ENCODE data around the gene RAC2. TPM values are rescaled to one million over a fixed set of nuclear protein-coding genes. Genes with fewer than 3 reads are reported as not detected.

RAC2 gene
- total RNA-seq, 2 donors from 2014 or later, result 9.7 to 14.4 TPM

GRCh38 chr22:37221424-37222333 lies 22.4 kb downstream of the RAC2 start:
- H3K27ac ChIP-seq, result no peak overlapping the region
- WGBS, result 94% methylated on average over 10 of the region's 10 CpGs
- H3K4me1 ChIP-seq (replicated peaks), result no peaks in the 10 kb centered on the region
- no peaks in the 10 kb centered on the region for H3K36me3 ChIP-seq
- no peak overlapping the region for H3K4me3 ChIP-seq
- H3K27me3 ChIP-seq (replicated peaks; ENCODE audit: insufficient read depth), result peaks cover 4% of the 10 kb centered on the region
- no peaks in the 10 kb centered on the region for H3K9me3 ChIP-seq
- intact Hi-C loops (cut with DNase I), result no loop called here
- DNase-seq (ENCODE audit: low spot score), result no peak
- TF ChIP-seq CTCF (IDR thresholded peaks at IDR 0.05) (no peak), POLR2A (IDR thresholded peaks at IDR 0.05) (no peak), POLR2AphosphoS5 (IDR thresholded peaks at IDR 0.05) (no peak)

GRCh38 chr22:37220543-37220981 lies 23.5 kb downstream of the RAC2 start:
- Histone ChIP-seq H3K27me3 (replicated peaks; ENCODE audit: insufficient read depth) (peaks cover 4% of the 10 kb centered on the region), H3K36me3 (no peaks in the 10 kb centered on the region), H3K27ac (no peak overlapping the region), H3K4me1 (replicated peaks) (no peaks in the 10 kb centered on the region), H3K9me3 (no peaks in the 10 kb centered on the region), H3K4me3 (no peak overlapping the region)
- TF ChIP-seq CTCF (IDR thresholded peaks at IDR 0.05), result no peak
- TF ChIP-seq POLR2AphosphoS5 (IDR thresholded peaks at IDR 0.05), result no peak
- no peak for TF ChIP-seq POLR2A (IDR thresholded peaks at IDR 0.05)
- 63% methylated on average over 4 of the region's 4 CpGs for WGBS
- intact Hi-C loops (cut with DNase I), result no loop called here
- no peak for DNase-seq (ENCODE audit: low spot score)

GRCh38 chr22:37219533-37219932 lies 24.5 kb downstream of the RAC2 start:
- Histone ChIP-seq H3K27me3 (replicated peaks; ENCODE audit: insufficient read depth) (peaks cover 4% of the 10 kb centered on the region), H3K4me1 (replicated peaks) (no peaks in the 10 kb centered on the region), H3K4me3 (no peak overlapping the region), H3K9me3 (no peaks in the 10 kb centered on the region), H3K27ac (no peak overlapping the region), H3K36me3 (no peaks in the 10 kb centered on the region)
- DNase-seq (ENCODE audit: low spot score), result no peak
- TF ChIP-seq POLR2AphosphoS5 (IDR thresholded peaks at IDR 0.05) (no peak), POLR2A (IDR thresholded peaks at IDR 0.05) (no peak), CTCF (IDR thresholded peaks at IDR 0.05) (no peak)
- WGBS, result 89% methylated on average over 6 of the region's 6 CpGs
- intact Hi-C loops (cut with DNase I), result no loop called here

GRCh38 chr22:37218771-37219411 lies 25.2 kb downstream of the RAC2 start:
- no peaks in the 10 kb centered on the region for H3K36me3 ChIP-seq
- 45% methylated on average over 7 of the region's 7 CpGs for WGBS
- H3K9me3 ChIP-seq, result no peaks in the 10 kb centered on the region
- H3K27ac ChIP-seq, result no peak overlapping the region
- peaks cover 4% of the 10 kb centered on the region for H3K27me3 ChIP-seq (replicated peaks; ENCODE audit: insufficient read depth)
- no peak overlapping the region for H3K4me3 ChIP-seq
- TF ChIP-seq POLR2AphosphoS5 (IDR thresholded peaks at IDR 0.05), result no peak
- no peak for TF ChIP-seq CTCF (IDR thresholded peaks at IDR 0.05)
- no peak for TF ChIP-seq POLR2A (IDR thresholded peaks at IDR 0.05)
- DNase-seq (ENCODE audit: low spot score), result no peak
- no peaks in the 10 kb centered on the region for H3K4me1 ChIP-seq (replicated peaks)
- intact Hi-C loops (cut with DNase I), result no loop called here
